Sigmoid colon (tissue), 4 donors: ENCODE data around the gene CDK4.

Experiments
- CTCF ChIP-seq, 4 experiments: fragments of 450-650 bp in 3 of 4; fragments of 200-600 bp in 1 of 4; IDR thresholded peaks; one replicate each; pipeline ENCODE4 v1.5.1; 2016 to 2019; ENCODE audit warnings: antibody characterized with exemption in 4 of 4, mild to moderate bottlenecking in 3 of 4, moderate library complexity in 2 of 4
- POLR2AphosphoS5 ChIP-seq, 4 donors: sonication (generic); formaldehyde crosslinking; IDR thresholded peaks; one replicate each; pipeline ENCODE4 v1.6.1; 2017; ENCODE audit warnings: antibody characterized with exemption in 4 of 4

- TF ChIP-seq CTCF (IDR thresholded peaks at IDR 0.05) (peak in 3 of 4 experiments; percentile 20 to 69 (median 42)), POLR2AphosphoS5 (IDR thresholded peaks at IDR 0.05) (no peak)
Observed at GRCh38 chr12:57756406-57757341, 4.6 kb upstream of the CDK4 start.
